Gastroesophageal sphincter (tissue), 3 donors: Measurements from ENCODE around the gene NUP107.

Experiments
- POLR2A ChIP-seq, 2 donors: fragments of 450-650 bp; IDR thresholded peaks; one replicate each; pipeline ENCODE4 v1.6.1; 2017; ENCODE audit warnings: antibody characterized with exemption in 2 of 2, mild to moderate bottlenecking in 2 of 2, moderate library complexity in 1 of 2
- POLR2AphosphoS5 ChIP-seq: sonication (generic); formaldehyde crosslinking; IDR thresholded peaks from one replicate; pipeline ENCODE4 v1.6.1; 2017; ENCODE audit warnings: antibody characterized with exemption
- TF ChIP-seq, protein P1 (sequence below), 4 experiments: fragments of 200-600 bp in 2 of 4; fragments of 450-650 bp in 2 of 4; sonication (generic) in 1 of 4; IDR thresholded peaks; one replicate each; pipeline ENCODE4 v1.5.1; 2017 to 2019; ENCODE audit warnings: antibody characterized with exemption in 4 of 4, mild to moderate bottlenecking in 2 of 4, moderate library complexity in 2 of 4

DNA sequence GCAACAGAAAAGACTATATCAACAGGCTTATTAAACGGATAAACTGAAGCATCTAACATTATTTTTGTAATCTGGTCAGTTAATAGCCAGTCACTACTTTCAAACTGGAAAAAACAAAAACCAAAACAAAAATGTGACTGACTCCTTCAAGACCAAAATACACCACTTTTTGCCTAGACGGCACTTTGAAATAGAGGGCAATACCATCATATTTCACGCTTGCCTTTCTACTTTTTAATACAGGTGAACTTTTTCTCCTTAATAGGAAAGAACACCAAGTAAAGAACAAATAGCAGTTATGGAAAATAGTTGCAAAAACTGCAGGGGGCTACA is 550 bp upstream of the NUP107 start:
- TF ChIP-seq, protein P1, sequence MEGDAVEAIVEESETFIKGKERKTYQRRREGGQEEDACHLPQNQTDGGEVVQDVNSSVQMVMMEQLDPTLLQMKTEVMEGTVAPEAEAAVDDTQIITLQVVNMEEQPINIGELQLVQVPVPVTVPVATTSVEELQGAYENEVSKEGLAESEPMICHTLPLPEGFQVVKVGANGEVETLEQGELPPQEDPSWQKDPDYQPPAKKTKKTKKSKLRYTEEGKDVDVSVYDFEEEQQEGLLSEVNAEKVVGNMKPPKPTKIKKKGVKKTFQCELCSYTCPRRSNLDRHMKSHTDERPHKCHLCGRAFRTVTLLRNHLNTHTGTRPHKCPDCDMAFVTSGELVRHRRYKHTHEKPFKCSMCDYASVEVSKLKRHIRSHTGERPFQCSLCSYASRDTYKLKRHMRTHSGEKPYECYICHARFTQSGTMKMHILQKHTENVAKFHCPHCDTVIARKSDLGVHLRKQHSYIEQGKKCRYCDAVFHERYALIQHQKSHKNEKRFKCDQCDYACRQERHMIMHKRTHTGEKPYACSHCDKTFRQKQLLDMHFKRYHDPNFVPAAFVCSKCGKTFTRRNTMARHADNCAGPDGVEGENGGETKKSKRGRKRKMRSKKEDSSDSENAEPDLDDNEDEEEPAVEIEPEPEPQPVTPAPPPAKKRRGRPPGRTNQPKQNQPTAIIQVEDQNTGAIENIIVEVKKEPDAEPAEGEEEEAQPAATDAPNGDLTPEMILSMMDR (IDR thresholded peaks at IDR 0.05) = no peak
- TF ChIP-seq POLR2AphosphoS5 (no peak), POLR2A (IDR thresholded peaks at IDR 0.05) (no peak)
